GM19468 (cell line): Measurements from ENCODE around the gene CYBC1.
A peak's percentile ranks its signal among the peaks of the same experiment; 100 is the strongest.
"Not testable (repeated sequence)": the region's sequence is repeated elsewhere in the genome, so short reads cannot be mapped to it uniquely, and the experiment has no call there.

Experiments used
- ATAC-seq: cut with Tn5 transposase; IDR thresholded peaks from one replicate; pipeline ENCODE4 v1.9.1; 2021; ENCODE audit warnings: mild to moderate bottlenecking, moderate library complexity, moderate number of reproducible peaks; ENCODE audit not compliant: unreplicated experiment; ENCODE audit errors: extremely low read depth

Gene CYBC1

GRCh38 chr17:82412535-82413520 lies 37.7 kb downstream of the CYBC1 start:
- no peak for ATAC-seq

DNA sequence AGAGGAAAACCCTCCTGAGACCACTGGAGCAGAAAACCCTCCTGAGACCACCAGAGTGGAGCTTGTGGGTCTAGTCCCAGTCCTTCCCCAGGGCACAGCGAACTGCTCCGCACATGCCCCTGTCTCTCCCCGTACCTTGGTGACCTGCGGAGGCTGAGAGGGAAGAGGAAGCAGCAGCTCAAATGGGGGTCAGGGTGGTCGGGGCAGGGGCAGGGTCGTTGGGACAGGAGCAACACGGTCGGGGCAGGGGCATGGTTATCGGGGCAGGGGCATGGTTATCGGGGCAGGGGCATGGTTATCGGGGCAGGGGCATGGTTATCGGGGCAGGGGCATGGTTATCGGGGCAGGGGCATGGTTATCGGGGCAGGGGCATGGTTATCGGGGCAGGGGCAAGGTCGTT lies 38.5 kb downstream of the CYBC1 start:
- ATAC-seq: not testable (repeated sequence)

GRCh38 chr17:82411396-82412053 lies 39.0 kb downstream of the CYBC1 start:
- no peak for ATAC-seq

DNA sequence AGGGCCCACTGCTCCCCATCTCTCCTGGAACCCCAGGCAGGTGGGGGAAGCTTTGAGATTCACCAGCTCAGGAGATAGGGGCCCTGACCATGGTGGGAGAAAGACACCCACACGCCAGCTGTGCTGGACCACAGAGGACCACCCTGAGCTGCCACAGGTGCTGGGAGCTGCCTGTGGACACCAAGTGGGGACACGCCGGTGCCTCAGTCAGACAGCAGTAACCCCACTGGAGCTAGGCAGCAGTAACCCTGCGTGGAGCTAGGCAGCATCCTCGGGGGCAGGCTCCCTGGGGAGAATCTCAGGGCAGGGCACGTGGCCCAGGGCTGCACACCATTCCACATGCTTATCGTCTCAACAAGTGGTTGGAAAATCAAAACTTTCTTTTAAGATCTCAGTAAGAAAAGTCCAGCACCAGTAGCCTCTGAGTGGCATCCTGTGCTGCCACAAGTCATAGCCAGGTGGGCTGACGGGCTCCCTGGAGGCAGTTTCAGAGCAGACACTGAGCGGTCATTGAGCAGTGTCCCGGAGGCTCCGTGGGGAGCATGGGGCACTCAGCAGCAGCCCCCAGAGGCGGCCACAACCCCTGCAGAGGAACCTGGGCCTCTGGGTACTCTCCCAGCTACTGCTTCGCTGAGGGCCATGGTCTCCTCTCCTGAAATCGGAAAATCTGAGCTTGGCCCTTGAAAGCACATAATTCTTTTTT lies 40.4 kb downstream of the CYBC1 start:
- ATAC-seq: no peak

DNA sequence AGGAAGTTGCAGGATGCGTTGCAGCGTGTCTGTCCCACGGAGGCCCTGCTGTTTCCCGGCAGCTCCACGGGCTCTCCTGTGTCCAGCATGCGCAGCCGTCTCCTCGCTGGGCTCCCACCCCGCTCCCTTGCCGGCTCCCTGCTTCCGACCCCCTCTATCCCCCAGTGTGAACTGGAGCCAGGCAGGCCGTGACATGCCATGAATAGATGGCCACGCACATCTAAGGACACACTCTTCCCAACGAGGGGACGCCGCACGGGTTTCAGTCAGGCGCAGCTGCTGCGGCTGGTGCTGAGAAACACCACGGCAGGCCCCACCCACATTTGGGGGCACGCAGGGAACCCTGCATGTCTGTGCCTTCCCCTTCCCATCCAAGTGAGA lies 41.6 kb downstream of the CYBC1 start:
- no peak for ATAC-seq

DNA sequence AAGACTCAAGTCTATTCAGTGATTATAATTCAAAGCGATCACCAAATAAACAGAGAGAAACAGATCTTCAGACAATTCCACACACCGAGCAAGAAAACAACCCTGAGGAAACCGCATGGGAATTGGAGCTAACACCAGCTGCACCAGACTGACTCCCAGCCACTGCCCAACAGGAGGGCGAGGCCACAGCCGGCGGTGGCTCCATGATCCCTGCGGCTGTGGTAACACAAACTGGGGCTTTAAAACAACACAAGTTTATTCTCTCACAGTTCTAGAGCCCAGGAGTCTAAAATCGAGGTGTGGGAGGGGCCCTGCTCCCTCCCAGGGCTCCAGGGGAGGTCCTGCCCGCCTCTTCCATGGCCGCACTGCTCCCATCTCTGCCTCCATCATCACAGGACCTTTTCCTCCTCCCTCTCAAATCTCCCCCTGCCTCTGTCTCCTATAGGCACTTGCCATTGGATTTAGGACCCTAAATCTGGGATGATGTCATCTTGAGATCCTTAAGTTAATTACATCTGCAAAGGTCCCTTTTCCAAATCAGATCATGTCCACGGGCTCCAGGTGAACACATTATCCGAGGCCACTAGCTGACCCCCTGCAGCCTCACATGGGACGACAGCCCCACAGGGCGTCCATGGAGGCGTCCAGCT lies 42.1 kb downstream of the CYBC1 start:
- no peak for ATAC-seq

GRCh38 chr17:82407255-82407654 lies 43.3 kb downstream of the CYBC1 start:
- ATAC-seq: no peak

DNA sequence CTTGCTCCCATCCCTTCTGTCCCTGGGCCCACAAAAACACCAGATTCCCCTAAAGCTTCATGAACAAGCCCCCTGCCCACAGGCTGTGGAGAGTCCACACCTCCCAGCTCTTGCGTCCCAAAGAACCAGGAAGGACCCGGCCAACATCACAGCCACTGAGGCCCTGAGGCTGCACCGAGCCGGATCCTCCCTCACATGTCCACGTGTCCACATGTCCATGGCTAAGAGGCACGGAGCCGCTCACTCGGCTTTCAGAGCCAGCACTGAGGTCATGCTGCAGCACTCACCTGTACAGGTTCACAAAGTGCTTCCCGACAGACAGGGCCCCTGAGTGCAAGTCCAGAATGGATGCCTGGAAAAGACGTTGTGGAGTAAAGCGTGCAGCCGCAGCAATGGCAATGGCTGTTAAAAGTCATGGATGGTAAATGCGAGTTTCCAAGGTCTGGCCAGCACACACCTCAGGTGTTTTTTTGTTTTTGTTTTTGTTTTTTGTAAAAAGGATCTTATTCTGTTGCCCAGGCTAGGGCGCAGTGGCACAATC lies 44.4 kb downstream of the CYBC1 start:
- ATAC-seq: no peak

- no peak for ATAC-seq
Measured at GRCh38 chr17:82405051-82405450, 45.5 kb downstream of the CYBC1 start.

- no peak for ATAC-seq
Measured at GRCh38 chr17:82403662-82404660, 46.6 kb downstream of the CYBC1 start.

DNA sequence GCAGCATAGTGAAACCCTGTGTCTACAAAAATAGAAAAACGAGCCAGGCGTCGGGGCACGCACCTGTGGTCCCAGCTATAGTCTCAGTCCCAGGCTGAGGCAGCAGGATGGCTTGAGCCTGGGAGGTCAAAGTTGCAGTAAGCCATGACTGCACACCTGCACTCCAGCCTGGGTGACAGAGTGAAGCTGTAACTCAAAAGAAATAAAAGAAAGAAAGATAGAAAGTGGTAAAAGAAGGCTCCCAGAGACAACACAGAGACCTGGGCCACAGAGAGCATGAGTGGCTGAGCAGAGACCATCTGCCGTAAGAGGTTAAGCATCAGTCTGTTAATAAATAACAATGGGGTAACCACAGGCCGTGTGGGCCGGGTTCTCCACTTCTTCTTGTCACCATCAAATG lies 47.7 kb downstream of the CYBC1 start:
- peak; percentile 30 for ATAC-seq

GRCh38 chr17:82400830-82401229 lies 49.7 kb downstream of the CYBC1 start:
- no peak for ATAC-seq

DNA sequence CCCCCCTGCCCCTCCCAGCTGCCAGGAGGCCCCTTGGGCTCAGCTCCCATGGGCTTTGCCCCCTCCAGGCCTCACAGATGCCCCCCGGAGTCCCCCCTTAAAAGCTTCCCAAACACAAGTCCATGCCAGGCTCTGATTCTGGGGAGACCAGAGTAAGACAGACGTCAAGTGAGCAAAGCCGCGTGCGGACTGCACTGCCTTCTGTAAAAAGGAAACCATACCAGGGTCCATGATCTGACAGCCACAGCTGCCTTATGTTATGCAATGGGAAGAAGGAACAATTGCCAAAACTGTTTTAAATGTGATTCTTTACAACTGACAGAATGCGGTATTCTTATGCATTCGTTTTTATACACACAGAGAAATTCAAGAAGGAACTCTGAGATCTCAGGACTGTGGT lies 50.3 kb downstream of the CYBC1 start:
- ATAC-seq: no peak

GRCh38 chr17:82399601-82400101 lies 50.9 kb downstream of the CYBC1 start:
- ATAC-seq: no peak

DNA sequence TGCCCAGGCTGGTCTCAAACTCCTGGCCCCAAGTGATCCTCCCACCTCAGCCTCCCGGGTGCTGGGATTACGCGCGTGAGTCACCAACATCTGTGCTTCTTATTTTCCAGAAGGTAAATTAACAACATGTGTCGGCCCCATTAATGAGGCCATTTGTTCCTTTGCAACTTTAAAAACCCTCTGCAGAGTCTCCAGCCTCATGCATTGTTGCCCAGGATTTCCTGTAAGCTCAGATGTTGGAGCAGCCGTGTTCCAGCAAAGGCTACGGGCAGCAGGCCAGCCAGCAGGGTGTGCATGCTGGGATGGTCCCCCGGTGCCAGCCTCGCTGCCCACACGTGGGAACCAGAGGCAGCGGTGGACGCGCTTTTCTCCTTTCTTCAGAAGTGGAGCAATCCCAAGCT lies 51.5 kb downstream of the CYBC1 start:
- ATAC-seq: no peak

- no peak for ATAC-seq
Measured at GRCh38 chr17:82397449-82398335, 52.9 kb downstream of the CYBC1 start.

- no peak for ATAC-seq
Measured at GRCh38 chr17:82396601-82397435, 53.7 kb downstream of the CYBC1 start.
